Tibial artery (tissue), 4 donors: ENCODE results near the gene ZBTB45.

Experiments
- DNase-seq, 2 donors: peaks; one replicate each; pipeline ENCODE4 v3.0.0-alpha.2; 2019
- H3K27ac ChIP-seq, 2 donors: fragments of 200-600 bp; sonication (generic) in 1 of 2; 1 replicate in 1 of 2; 2 replicates in 1 of 2; pipeline ENCODE4 v1.5.1; 2018 to 2019; ENCODE audit warnings: mild to moderate bottlenecking in 1 of 2
- H3K27me3 ChIP-seq, 2 donors: fragments of 200-600 bp; sonication (generic) in 1 of 2; one replicate each; pipeline versions ENCODE4 v1.5.1 to v1.6.0; 2016 to 2019
- H3K36me3 ChIP-seq, 3 donors: fragments of 200-600 bp; sonication (generic) in 2 of 3; one replicate each; pipeline ENCODE4 v1.5.1; 2016 to 2019; ENCODE audit warnings: mild to moderate bottlenecking in 2 of 3
- H3K4me1 ChIP-seq, 4 donors: fragments of 200-600 bp; sonication (generic) in 2 of 4; 1 replicate in 3 of 4; 2 replicates in 1 of 4; pipeline ENCODE4 v1.5.1; 2016 to 2019
- H3K4me3 ChIP-seq, 2 donors: fragments of 200-600 bp; sonication (generic) in 1 of 2; 1 replicate in 1 of 2; 2 replicates in 1 of 2; pipeline ENCODE4 v1.5.1; 2018 to 2019; ENCODE audit warnings: mild to moderate bottlenecking in 2 of 2
- H3K9me3 ChIP-seq, 3 donors: fragments of 200-600 bp; sonication (generic) in 1 of 3; one replicate each; pipeline ENCODE4 v1.5.1; 2016 to 2019
- CTCF ChIP-seq, 2 experiments: fragments of 200-600 bp in 1 of 2; fragments of 450-650 bp in 1 of 2; IDR thresholded peaks; one replicate each; pipeline ENCODE4 v1.5.1; 2017 to 2019; ENCODE audit warnings: antibody characterized with exemption in 2 of 2, mild to moderate bottlenecking in 1 of 2, moderate library complexity in 1 of 2
- intact Hi-C: fragments of 100-400 bp; cut with DNase I; formaldehyde crosslinking; loops from one replicate; pipeline ENCODE4 v1.15.0; 2023; ENCODE audit warnings: low total_unique reads

The ZBTB45 gene

GRCh38 chr19:58519355-58520256, at the start of gene ZBTB45:
Gene ZBTB45 (minus strand): TSS chr19:58519810. CDS start chr19:58517673, 2,137 bp downstream.
- peaks cover 15 to 25% (median 17%) of the 10 kb centered on the region in 3 donors for H3K36me3 ChIP-seq
- peaks cover 16 to 49% (median 33%) of the 10 kb centered on the region in 4 donors for H3K4me1 ChIP-seq
- H3K9me3 ChIP-seq: no peaks in the 10 kb centered on the region
- TF ChIP-seq CTCF (IDR thresholded peaks at IDR 0.05): peak; percentile 75 to 77
- no peaks in the 10 kb centered on the region for H3K27me3 ChIP-seq
- peak; percentile 91 to 96 for DNase-seq
- intact Hi-C loops: loop anchor here (5.0 kb wide), 1 partner anchor 42 kb away; the partner anchor contains the start of gene ZNF446
- peak within 1 kb of the TSS; percentile 89 to 95 for H3K4me3 ChIP-seq
- peak within 1 kb of the TSS; percentile 97 to 98 for H3K27ac ChIP-seq

- no peaks in the 10 kb centered on the region for H3K9me3 ChIP-seq
- no peak overlapping the region for H3K27ac ChIP-seq
- peaks cover 0 to 11% (median 11%) of the 10 kb centered on the region in 4 donors for H3K4me1 ChIP-seq
- no peak overlapping the region for H3K4me3 ChIP-seq
- TF ChIP-seq CTCF (IDR thresholded peaks at IDR 0.05): no peak
- peak; percentile 19 to 35 for DNase-seq
- H3K27me3 ChIP-seq: no peaks in the 10 kb centered on the region
- intact Hi-C loops: no loop called here
- H3K36me3 ChIP-seq: peaks cover 0 to 41% (median 9%) of the 10 kb centered on the region in 3 donors
Measured at GRCh38 chr19:58568453-58569130, 49.0 kb upstream of the ZBTB45 start.

GRCh38 chr19:58566989-58567388, 47.4 kb upstream of the ZBTB45 start:
- Histone ChIP-seq H3K27me3 (no peaks in the 10 kb centered on the region), H3K4me3 (no peak overlapping the region), H3K4me1 (peaks cover 0 to 21% (median 21%) of the 10 kb centered on the region in 4 donors), H3K36me3 (peaks cover 0 to 41% (median 9%) of the 10 kb centered on the region in 3 donors), H3K9me3 (no peaks in the 10 kb centered on the region), H3K27ac (no peak overlapping the region)
- intact Hi-C loops: no loop called here
- no peak for TF ChIP-seq CTCF (IDR thresholded peaks at IDR 0.05)
- no peak for DNase-seq

GRCh38 chr19:58563823-58564222, 44.2 kb upstream of the ZBTB45 start:
- Histone ChIP-seq H3K27ac (no peak overlapping the region), H3K36me3 (peaks cover 0 to 23% (median 5%) of the 10 kb centered on the region in 3 donors), H3K4me3 (no peak overlapping the region), H3K9me3 (no peaks in the 10 kb centered on the region), H3K4me1 (peaks cover 0 to 39% (median 35%) of the 10 kb centered on the region in 4 donors), H3K27me3 (no peaks in the 10 kb centered on the region)
- intact Hi-C loops: no loop called here
- DNase-seq: no peak
- TF ChIP-seq CTCF (IDR thresholded peaks at IDR 0.05): no peak

GRCh38 chr19:58563034-58563573, 43.5 kb upstream of the ZBTB45 start:
- Histone ChIP-seq H3K36me3 (peaks cover 0 to 16% (median 5%) of the 10 kb centered on the region in 3 donors), H3K4me3 (peak overlapping the region; percentile 48 to 51), H3K27me3 (no peaks in the 10 kb centered on the region), H3K27ac (peak overlapping the region; percentile 25 to 74), H3K9me3 (no peaks in the 10 kb centered on the region), H3K4me1 (peaks cover 0 to 39% (median 35%) of the 10 kb centered on the region in 4 donors)
- peak in 1 of 2 donors; percentile 69 for DNase-seq
- intact Hi-C loops: no loop called here
- TF ChIP-seq CTCF (IDR thresholded peaks at IDR 0.05): no peak
